ENCODE results near the gene PDPK1. TPM values are rescaled to one million over a fixed set of nuclear protein-coding genes. Genes with fewer than 3 reads are reported as not detected.

PDPK1 gene
- total RNA-seq, 1 donor from 2014 or later, result 40.8 TPM

- Mint-ChIP-seq H3K36me3 (no peaks in the 10 kb centered on the region), H3K27me3 (no peaks in the 10 kb centered on the region), H3K4me3 (no peak overlapping the region), H3K4me1 (ENCODE audit: unreplicated experiment) (no peaks in the 10 kb centered on the region), H3K27ac (peak overlapping the region; percentile 59), H3K9me3 (no peaks in the 10 kb centered on the region)
- DNase-seq (ENCODE audit: extremely low spot score, unreplicated experiment), result peak; percentile 71
- TF ChIP-seq CTCF (conservative IDR thresholded peaks at IDR 0.05), result peak; percentile 24
Measured at GRCh38 chr16:2529061-2529931, 8.5 kb upstream of the PDPK1 start.

GRCh38 chr16:2529961-2530628 lies 7.7 kb upstream of the PDPK1 start:
- Mint-ChIP-seq H3K4me3 (no peak overlapping the region), H3K27ac (peak overlapping the region; percentile 78)

GRCh38 chr16:2530629-2531318 lies 7.0 kb upstream of the PDPK1 start:
- Mint-ChIP-seq H3K27me3 (no peaks in the 10 kb centered on the region), H3K9me3 (no peaks in the 10 kb centered on the region), H3K4me3 (peak overlapping the region; percentile 98), H3K4me1 (ENCODE audit: unreplicated experiment) (no peaks in the 10 kb centered on the region), H3K36me3 (no peaks in the 10 kb centered on the region), H3K27ac (peak overlapping the region; percentile 99)
- no peak for TF ChIP-seq CTCF (conservative IDR thresholded peaks at IDR 0.05)
- no peak for DNase-seq (ENCODE audit: extremely low spot score, unreplicated experiment)

More at GRCh38 chr16:2529961-2530628, 7.7 kb upstream of the PDPK1 start:
- Mint-ChIP-seq H3K4me1 (ENCODE audit: unreplicated experiment) (no peaks in the 10 kb centered on the region), H3K36me3 (no peaks in the 10 kb centered on the region), H3K9me3 (no peaks in the 10 kb centered on the region), H3K27me3 (no peaks in the 10 kb centered on the region)
- no peak for DNase-seq (ENCODE audit: extremely low spot score, unreplicated experiment)
- no peak for TF ChIP-seq CTCF (conservative IDR thresholded peaks at IDR 0.05)

GRCh38 chr16:2531371-2531695 lies 6.5 kb upstream of the PDPK1 start, which contains the start of gene CEMP1:
Gene CEMP1 (minus strand): TSS chr16:2531408. CDS start chr16:2531073, 335 bp downstream.
- H3K36me3 Mint-ChIP-seq, result no peaks in the 10 kb centered on the region

More at GRCh38 chr16:2531371-2531695, 6.5 kb upstream of the PDPK1 start, which contains the start of gene CEMP1:
- TF ChIP-seq CTCF (conservative IDR thresholded peaks at IDR 0.05), result no peak
- peaks cover 4% of the 10 kb centered on the region for H3K4me1 Mint-ChIP-seq (ENCODE audit: unreplicated experiment)
- peak within 1 kb of the TSS; percentile 98 for H3K4me3 Mint-ChIP-seq
- no peaks in the 10 kb centered on the region for H3K27me3 Mint-ChIP-seq
- no peak for DNase-seq (ENCODE audit: extremely low spot score, unreplicated experiment)
- peak within 1 kb of the TSS; percentile 99 for H3K27ac Mint-ChIP-seq
- no peaks in the 10 kb centered on the region for H3K9me3 Mint-ChIP-seq
